Immature natural killer cell (primary cell): ENCODE results near the gene SLIT3. TPM values are rescaled to one million over a fixed set of nuclear protein-coding genes. Genes with fewer than 3 reads are reported as not detected.

Experiments used
- DNase-seq, 3 donors: peaks; one replicate each; pipeline ENCODE4 v3.0.0; 2022; ENCODE audit warnings: mixed read lengths in 1 of 3
- H3K27ac Mint-ChIP-seq, 6 donors: one replicate each; pipeline ENCODE4 v1.8.0; 2020; ENCODE audit warnings: mixed read lengths in 6 of 6, mild to moderate bottlenecking in 5 of 6, inconsistent platforms in 4 of 6, moderate library complexity in 3 of 6
- H3K27me3 Mint-ChIP-seq, 3 donors: one replicate each; pipeline ENCODE4 v1.8.0; 2020 to 2021; ENCODE audit warnings: low read depth in 3 of 3, mild to moderate bottlenecking in 3 of 3, mixed read lengths in 3 of 3, moderate library complexity in 3 of 3, inconsistent platforms in 1 of 3
- H3K36me3 Mint-ChIP-seq, 3 donors: one replicate each; pipeline ENCODE4 v1.8.0; 2020; ENCODE audit warnings: mixed read lengths in 3 of 3, inconsistent platforms in 2 of 3, mild to moderate bottlenecking in 2 of 3
- H3K4me1 Mint-ChIP-seq, 2 donors: one replicate each; pipeline ENCODE4 v1.8.0; 2020; ENCODE audit warnings: inconsistent platforms in 2 of 2, mild to moderate bottlenecking in 2 of 2, mixed read lengths in 2 of 2, moderate library complexity in 1 of 2
- H3K4me3 Mint-ChIP-seq, 5 donors: one replicate each; pipeline ENCODE4 v1.8.0; 2020; ENCODE audit warnings: mild to moderate bottlenecking in 5 of 5, mixed read lengths in 5 of 5, inconsistent platforms in 3 of 5, moderate library complexity in 3 of 5
- H3K9me3 Mint-ChIP-seq, 6 donors: one replicate each; pipeline ENCODE4 v1.8.0; 2020; ENCODE audit warnings: mild to moderate bottlenecking in 6 of 6, mixed read lengths in 6 of 6, inconsistent platforms in 4 of 6, moderate library complexity in 3 of 6
- polyA plus RNA-seq, 3 donors: library from polyadenylated mRNA; unstranded; fragments of 300-500 nt; fragmentation: Illumina TruSeq; gene quantifications; one replicate each; pipeline ENCODE4 v1.2.3, GENCODE V29; 2021

SLIT3 gene
- polyA plus RNA-seq, 3 donors from 2014 or later = 0.47 to 0.90 TPM; not detected in 1

- Mint-ChIP-seq H3K4me1 (no peaks in the 10 kb centered on the region), H3K36me3 (no peaks in the 10 kb centered on the region), H3K9me3 (no peaks in the 10 kb centered on the region), H3K27ac (no peak overlapping the region), H3K27me3 (peaks cover 0 to 3% (median 0%) of the 10 kb centered on the region in 3 donors), H3K4me3 (no peak overlapping the region)
- DNase-seq = no peak
Measured at GRCh38 chr5:168939887-168940544, 360.9 kb downstream of the SLIT3 start.

GRCh38 chr5:168939156-168939800, 361.7 kb downstream of the SLIT3 start:
- H3K27me3 Mint-ChIP-seq = peaks cover 0 to 3% (median 0%) of the 10 kb centered on the region in 3 donors
- no peaks in the 10 kb centered on the region for H3K9me3 Mint-ChIP-seq
- H3K27ac Mint-ChIP-seq = no peak overlapping the region
- H3K36me3 Mint-ChIP-seq = no peaks in the 10 kb centered on the region
- no peaks in the 10 kb centered on the region for H3K4me1 Mint-ChIP-seq
- H3K4me3 Mint-ChIP-seq = no peak overlapping the region
- no peak for DNase-seq

GRCh38 chr5:168936511-168936910, 364.4 kb downstream of the SLIT3 start:
- H3K9me3 Mint-ChIP-seq = no peaks in the 10 kb centered on the region
- no peak for DNase-seq
- no peak overlapping the region for H3K4me3 Mint-ChIP-seq
- H3K27ac Mint-ChIP-seq = no peak overlapping the region
- peaks cover 0 to 11% (median 3%) of the 10 kb centered on the region in 3 donors for H3K27me3 Mint-ChIP-seq
- H3K36me3 Mint-ChIP-seq = no peaks in the 10 kb centered on the region
- H3K4me1 Mint-ChIP-seq = no peaks in the 10 kb centered on the region

- H3K27me3 Mint-ChIP-seq = peaks cover 0 to 11% (median 8%) of the 10 kb centered on the region in 3 donors
- no peak overlapping the region for H3K4me3 Mint-ChIP-seq
- H3K27ac Mint-ChIP-seq = no peak overlapping the region
- H3K9me3 Mint-ChIP-seq = no peaks in the 10 kb centered on the region
- H3K36me3 Mint-ChIP-seq = no peaks in the 10 kb centered on the region
- H3K4me1 Mint-ChIP-seq = no peaks in the 10 kb centered on the region
- DNase-seq = no peak
Measured at GRCh38 chr5:168935183-168935582, 365.8 kb downstream of the SLIT3 start.

- Mint-ChIP-seq H3K27me3 (peaks cover 4 to 11% (median 8%) of the 10 kb centered on the region in 3 donors), H3K36me3 (no peaks in the 10 kb centered on the region), H3K4me3 (no peak overlapping the region), H3K9me3 (no peaks in the 10 kb centered on the region), H3K4me1 (no peaks in the 10 kb centered on the region), H3K27ac (no peak overlapping the region)
- DNase-seq = no peak
Measured at GRCh38 chr5:168934169-168934568, 366.8 kb downstream of the SLIT3 start.

- Mint-ChIP-seq H3K4me3 (no peak overlapping the region), H3K9me3 (no peaks in the 10 kb centered on the region), H3K36me3 (no peaks in the 10 kb centered on the region), H3K27ac (no peak overlapping the region), H3K27me3 (peaks cover 4 to 11% (median 5%) of the 10 kb centered on the region in 3 donors), H3K4me1 (no peaks in the 10 kb centered on the region)
- DNase-seq = no peak
Measured at GRCh38 chr5:168932400-168933189, 368.3 kb downstream of the SLIT3 start.

GRCh38 chr5:168931638-168932345, 369.1 kb downstream of the SLIT3 start:
- no peak overlapping the region for H3K27ac Mint-ChIP-seq
- peaks cover 4 to 13% (median 5%) of the 10 kb centered on the region in 3 donors for H3K27me3 Mint-ChIP-seq
- H3K4me1 Mint-ChIP-seq = no peaks in the 10 kb centered on the region
- no peak for DNase-seq
- no peaks in the 10 kb centered on the region for H3K9me3 Mint-ChIP-seq
- no peak overlapping the region for H3K4me3 Mint-ChIP-seq
- no peaks in the 10 kb centered on the region for H3K36me3 Mint-ChIP-seq

- no peak for DNase-seq
- H3K27ac Mint-ChIP-seq = no peak overlapping the region
- no peaks in the 10 kb centered on the region for H3K36me3 Mint-ChIP-seq
- peaks cover 4 to 13% (median 5%) of the 10 kb centered on the region in 3 donors for H3K27me3 Mint-ChIP-seq
- no peaks in the 10 kb centered on the region for H3K9me3 Mint-ChIP-seq
- H3K4me3 Mint-ChIP-seq = no peak overlapping the region
- H3K4me1 Mint-ChIP-seq = no peaks in the 10 kb centered on the region
Measured at GRCh38 chr5:168929656-168930055, 371.3 kb downstream of the SLIT3 start.

GRCh38 chr5:168925160-168925559, 375.8 kb downstream of the SLIT3 start:
- H3K4me1 Mint-ChIP-seq = peaks cover 0 to 4% of the 10 kb centered on the region in 2 donors
- peaks cover 5 to 14% (median 10%) of the 10 kb centered on the region in 3 donors for H3K27me3 Mint-ChIP-seq
- no peak for DNase-seq
- peaks cover 0 to 4% (median 0%) of the 10 kb centered on the region in 3 donors for H3K36me3 Mint-ChIP-seq
- no peak overlapping the region for H3K4me3 Mint-ChIP-seq
- H3K9me3 Mint-ChIP-seq = no peaks in the 10 kb centered on the region
- H3K27ac Mint-ChIP-seq = no peak overlapping the region

- Mint-ChIP-seq H3K27ac (no peak overlapping the region), H3K4me3 (no peak overlapping the region), H3K9me3 (no peaks in the 10 kb centered on the region), H3K4me1 (peaks cover 0 to 9% of the 10 kb centered on the region in 2 donors), H3K27me3 (peaks cover 10 to 18% (median 13%) of the 10 kb centered on the region in 3 donors), H3K36me3 (peaks cover 0 to 4% (median 0%) of the 10 kb centered on the region in 3 donors)
- DNase-seq = no peak
Measured at GRCh38 chr5:168921147-168921866, 379.6 kb downstream of the SLIT3 start.

- Mint-ChIP-seq H3K4me3 (no peak overlapping the region), H3K27me3 (peaks cover 10 to 18% (median 13%) of the 10 kb centered on the region in 3 donors), H3K36me3 (peaks cover 0 to 4% (median 0%) of the 10 kb centered on the region in 3 donors), H3K9me3 (no peaks in the 10 kb centered on the region), H3K27ac (no peak overlapping the region), H3K4me1 (peaks cover 0 to 9% of the 10 kb centered on the region in 2 donors)
- no peak for DNase-seq
Measured at GRCh38 chr5:168920019-168920810, 380.7 kb downstream of the SLIT3 start.

- H3K36me3 Mint-ChIP-seq = peaks cover 0 to 4% (median 0%) of the 10 kb centered on the region in 3 donors
- DNase-seq = no peak
- no peaks in the 10 kb centered on the region for H3K9me3 Mint-ChIP-seq
- H3K27me3 Mint-ChIP-seq = peaks cover 8 to 14% (median 13%) of the 10 kb centered on the region in 3 donors
- H3K27ac Mint-ChIP-seq = no peak overlapping the region
- peaks cover 0 to 9% of the 10 kb centered on the region in 2 donors for H3K4me1 Mint-ChIP-seq
- no peak overlapping the region for H3K4me3 Mint-ChIP-seq
Measured at GRCh38 chr5:168917947-168918600, 382.9 kb downstream of the SLIT3 start.
